HepG2 (cell line): ENCODE measurements around the gene DCAF7. TPM values are rescaled to one million over a fixed set of nuclear protein-coding genes. Genes with fewer than 3 reads are reported as not detected.

Experiments used
- AHDC1 ChIP-seq: sonication (generic); formaldehyde crosslinking; IDR thresholded peaks from 2 replicates; pipeline ENCODE4 v1.5.1; 2020; ENCODE audit warnings: mild to moderate bottlenecking, missing genetic modification reagents, borderline replicate concordance
- AKNA ChIP-seq: sonication (generic); formaldehyde crosslinking; IDR thresholded peaks from 2 replicates; pipeline ENCODE4 v1.4.0; 2020; ENCODE audit warnings: missing genetic modification reagents, borderline replicate concordance
- ATAD3A ChIP-seq: sonication (generic); formaldehyde crosslinking; IDR thresholded peaks from 2 replicates; pipeline ENCODE4 v1.4.0; 2020; ENCODE audit warnings: missing genetic modification reagents
- ATF1 ChIP-seq: IDR thresholded peaks from 2 replicates; pipeline ENCODE4 v1.6.1; 2016; ENCODE audit warnings: mild to moderate bottlenecking, control low read depth
- CSRNP1 ChIP-seq: sonication (generic); formaldehyde crosslinking; IDR thresholded peaks from 2 replicates; pipeline ENCODE4 v1.8.1; 2023; ENCODE audit warnings: mild to moderate bottlenecking, missing genetic modification reagents
- FOXA3 ChIP-seq: IDR thresholded peaks from 2 replicates; pipeline ENCODE4 v1.6.1; 2016; ENCODE audit warnings: missing genetic modification reagents, missing compliant biosample characterization
- HNRNPL ChIP-seq: fragments of 200-400 bp; formaldehyde crosslinking; IDR thresholded peaks from 2 replicates; pipeline ENCODE4 v1.6.1; 2017; ENCODE audit warnings: mild to moderate bottlenecking, low read depth, low read length
- MEF2D ChIP-seq: sonication (generic); formaldehyde crosslinking; IDR thresholded peaks from 2 replicates; pipeline ENCODE4 v1.5.1; 2020; ENCODE audit warnings: mild to moderate bottlenecking, missing genetic modification reagents
- MEIS1 ChIP-seq: sonication (generic); formaldehyde crosslinking; IDR thresholded peaks from 2 replicates; pipeline ENCODE4 v1.9.0; 2021; ENCODE audit warnings: mild to moderate bottlenecking, missing genetic modification reagents, moderate library complexity, borderline replicate concordance
- RBFOX2 ChIP-seq: fragments of 200-400 bp; formaldehyde crosslinking; IDR thresholded peaks from 2 replicates; pipeline ENCODE4 v1.6.1; 2017; ENCODE audit warnings: low read depth, mild to moderate bottlenecking, low read length
- ZNF180 ChIP-seq: sonication (generic); formaldehyde crosslinking; IDR thresholded peaks from 2 replicates; pipeline ENCODE4 v1.4.0; 2020; ENCODE audit warnings: low read depth, missing genetic modification reagents, borderline replicate concordance
- ZNF660 ChIP-seq: sonication (generic); formaldehyde crosslinking; IDR thresholded peaks from 2 replicates; pipeline ENCODE4 v1.5.1; 2020; ENCODE audit warnings: mild to moderate bottlenecking, low read depth, missing genetic modification reagents, borderline replicate concordance
- ZSCAN30 ChIP-seq: sonication (generic); formaldehyde crosslinking; IDR thresholded peaks from 2 replicates; pipeline ENCODE4 v1.5.0; 2020; ENCODE audit warnings: mild to moderate bottlenecking, missing genetic modification reagents
- polyA plus RNA-seq, 8 experiments: library from polyadenylated mRNA; depleted of rRNA in 3 of 8; stranded (reverse) in 7 of 8; unstranded in 1 of 8; fragments of >200 nt; fragmentation: Illumina TruSeq in 4 of 8; extraction: Trizol in 4 of 8; gene quantifications; 2 replicates each; pipeline versions ENCODE4 v1.2.1 to v1.2.3, GENCODE V29; 2011 to 2016; ENCODE audit warnings: low read depth in 4 of 8, missing spikeins in 1 of 8, mixed read lengths in 1 of 8; ENCODE audit not compliant: insufficient read depth in 1 of 8
- total RNA-seq, 5 experiments: library from RNA; depleted of rRNA; stranded (reverse); fragments of >200 nt; fragmentation: Illumina TruSeq; extraction: Trizol; gene quantifications; 2 replicates each; pipeline ENCODE4 v1.2.3, GENCODE V29; 2016; ENCODE audit warnings: low read depth in 1 of 5
- TF ChIP-seq, protein P1 (sequence below): IDR thresholded peaks from 2 replicates; pipeline ENCODE4 v1.6.1; 2016; ENCODE audit warnings: mild to moderate bottlenecking

Gene DCAF7
- total and polyA plus RNA-seq, 2 of the 13 experiments (the other 11 are each of a cell fraction or from before 2014, with no cell fraction given), result 55.2 to 73.4 TPM

GRCh38 chr17:63516910-63517824, 33.1 kb upstream of the DCAF7 start (continued):
- TF ChIP-seq AHDC1 (CRISPR knock-in tag) (peak; percentile 85), ZNF180 (CRISPR knock-in tag) (no peak), ATF1 (no peak), ZNF660 (CRISPR knock-in tag) (no peak), AKNA (no peak), ZSCAN30 (CRISPR knock-in tag) (no peak), FOXA3 (CRISPR knock-in tag) (peak; percentile 74), HNRNPL (no peak), ATAD3A (no peak), MEIS1 (CRISPR knock-in tag) (no peak), CSRNP1 (CRISPR knock-in tag) (no peak), RBFOX2 (no peak), MEF2D (no peak)
- TF ChIP-seq, protein P1, sequence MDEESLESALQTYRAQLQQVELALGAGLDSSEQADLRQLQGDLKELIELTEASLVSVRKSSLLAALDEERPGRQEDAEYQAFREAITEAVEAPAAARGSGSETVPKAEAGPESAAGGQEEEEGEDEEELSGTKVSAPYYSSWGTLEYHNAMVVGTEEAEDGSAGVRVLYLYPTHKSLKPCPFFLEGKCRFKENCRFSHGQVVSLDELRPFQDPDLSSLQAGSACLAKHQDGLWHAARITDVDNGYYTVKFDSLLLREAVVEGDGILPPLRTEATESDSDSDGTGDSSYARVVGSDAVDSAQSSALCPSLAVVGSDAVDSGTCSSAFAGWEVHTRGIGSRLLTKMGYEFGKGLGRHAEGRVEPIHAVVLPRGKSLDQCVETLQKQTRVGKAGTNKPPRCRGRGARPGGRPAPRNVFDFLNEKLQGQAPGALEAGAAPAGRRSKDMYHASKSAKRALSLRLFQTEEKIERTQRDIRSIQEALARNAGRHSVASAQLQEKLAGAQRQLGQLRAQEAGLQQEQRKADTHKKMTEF (CRISPR knock-in tag), result peak; percentile 36; the same call in 1 of the 2 replicates
